Epithelial cell of esophagus (primary cell): ENCODE results near the gene FGF19.

Experiments
- DNase-seq: peaks from one replicate; pipeline ENCODE4 v3.0.0; 2010; ENCODE audit warnings: low read depth
- H3K4me3 ChIP-seq: 2 replicates; pipeline ENCODE4 v1.5.1; 2011; ENCODE audit warnings: mild to moderate bottlenecking, low read length, control low read depth
- CTCF ChIP-seq: IDR thresholded peaks from 2 replicates; pipeline ENCODE4 v1.5.1; 2011; ENCODE audit warnings: low read depth, mild to moderate bottlenecking, low read length, control low read depth, inconsistent platforms; ENCODE audit not compliant: insufficient read depth; ENCODE audit errors: missing control alignments

FGF19 gene

GRCh38 chr11:69732910-69733309 is 29.1 kb upstream of the FGF19 start:
- no peak for DNase-seq
- TF ChIP-seq CTCF: no peak

DNA sequence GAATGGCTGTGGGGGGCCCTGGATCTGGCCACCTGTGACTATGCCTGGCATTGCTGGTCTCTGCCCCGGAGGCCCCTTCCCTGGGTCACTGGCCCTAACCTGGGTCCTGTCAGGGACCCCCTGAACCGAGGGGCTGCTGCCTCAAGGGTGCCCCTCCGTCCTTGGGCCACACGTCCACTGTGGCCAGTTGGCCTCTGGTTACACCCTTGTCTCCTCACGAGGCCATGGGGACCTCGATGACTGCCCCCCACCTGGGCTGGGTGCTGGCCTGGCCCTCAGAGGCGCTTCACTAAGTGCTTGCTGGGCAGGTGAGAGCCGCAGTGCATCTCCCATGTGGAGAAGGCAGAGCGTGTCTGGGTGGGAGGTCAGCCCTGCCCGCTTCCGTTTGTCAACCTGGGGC is 27.3 kb upstream of the FGF19 start:
- TF ChIP-seq CTCF: no peak
- no peak for DNase-seq
- no peak overlapping the region for H3K4me3 ChIP-seq

More at GRCh38 chr11:69732910-69733309, 29.1 kb upstream of the FGF19 start:
- H3K4me3 ChIP-seq: no peak overlapping the region

GRCh38 chr11:69730500-69730899 is 26.7 kb upstream of the FGF19 start:
- TF ChIP-seq CTCF: no peak
- no peak for DNase-seq
- no peak overlapping the region for H3K4me3 ChIP-seq

DNA sequence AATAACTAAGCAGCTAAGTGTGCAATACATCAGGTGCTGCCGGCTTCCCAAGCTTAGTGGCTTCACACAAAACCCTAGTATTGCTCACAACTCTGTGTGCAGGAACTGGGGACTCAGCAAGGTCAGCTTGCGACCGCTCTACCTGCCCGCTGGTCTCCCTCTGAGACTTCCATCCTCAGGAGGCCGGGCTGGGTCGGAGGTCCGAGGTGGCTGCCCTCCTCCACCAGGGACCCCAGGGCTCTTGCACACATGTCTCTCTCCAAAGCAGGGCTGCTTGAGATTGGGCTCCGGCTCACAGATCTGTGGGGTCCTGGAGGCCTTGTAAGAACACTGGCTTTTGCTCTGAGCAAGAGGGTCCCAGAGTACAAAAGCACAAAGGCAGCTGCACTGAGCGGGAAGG is 25.4 kb upstream of the FGF19 start:
- TF ChIP-seq CTCF: no peak
- no peak overlapping the region for H3K4me3 ChIP-seq
- no peak for DNase-seq

DNA sequence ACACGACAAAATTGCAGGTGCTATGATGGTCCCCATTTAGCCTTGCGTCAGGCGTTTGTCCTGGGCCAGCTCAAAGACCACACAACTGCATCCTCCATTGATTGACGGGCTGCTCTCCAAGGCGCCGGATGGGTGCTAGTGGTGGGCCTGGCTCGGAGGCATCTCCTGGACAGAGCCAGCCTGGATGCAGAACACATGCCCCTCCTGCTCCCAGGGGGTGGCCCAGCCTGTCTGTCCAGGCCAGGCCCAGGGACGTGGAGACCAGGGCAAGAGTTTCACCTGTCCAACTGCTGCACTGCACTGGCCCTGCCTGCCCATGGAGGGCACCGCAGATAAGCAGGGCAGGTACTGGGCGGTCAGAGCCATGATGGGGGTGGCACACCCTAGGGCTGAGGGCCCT is 23.4 kb upstream of the FGF19 start:
- no peak for DNase-seq
- no peak for TF ChIP-seq CTCF
- H3K4me3 ChIP-seq: no peak overlapping the region

- DNase-seq: no peak
- TF ChIP-seq CTCF: no peak
Measured at GRCh38 chr11:69726481-69726880, 22.7 kb upstream of the FGF19 start.

DNA sequence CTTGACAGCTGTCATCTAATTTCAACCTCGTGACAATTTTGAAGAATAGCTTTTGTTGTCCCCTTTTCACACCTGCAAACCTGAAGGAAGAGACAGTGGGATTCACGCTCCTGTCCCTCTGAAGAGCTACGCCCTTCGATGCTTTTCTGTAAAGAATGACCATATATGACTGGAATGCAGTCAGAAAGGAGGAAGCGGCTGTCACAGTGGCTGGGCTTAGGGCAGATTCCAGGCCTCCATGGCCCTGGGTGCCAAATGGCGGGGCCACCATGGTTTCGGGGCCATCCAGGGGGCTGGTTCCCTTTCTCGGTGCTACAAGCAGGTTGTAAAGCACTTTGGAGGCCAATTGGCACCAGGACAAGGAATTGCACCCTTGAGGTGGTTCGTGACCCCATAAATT is 22.2 kb upstream of the FGF19 start:
- no peak overlapping the region for H3K4me3 ChIP-seq
- no peak for DNase-seq
- no peak for TF ChIP-seq CTCF

More at GRCh38 chr11:69726481-69726880, 22.7 kb upstream of the FGF19 start:
- no peak overlapping the region for H3K4me3 ChIP-seq
